RWPE1 (cell line): ENCODE results near the gene AUTS2.
A peak's percentile ranks its signal among the peaks of the same experiment; 100 is the strongest.

Experiments used
- CTCF ChIA-PET: fragments of 350-600 bp; sonication (Branson Sonifier 250); formaldehyde crosslinking; extraction: SDS; loops from one replicate; lab custom pipeline; 2021; lab: Yijun Ruan, JAX
- POLR2A ChIA-PET: fragments of 400-600 bp; formaldehyde crosslinking; extraction: SDS; loops from one replicate; lab custom pipeline; 2020; ENCODE audit warnings: antibody characterized with exemption; ENCODE audit not compliant: low non-redundant PET; lab: Yijun Ruan, JAX
- DNase-seq: peaks from one replicate; pipeline ENCODE4 v3.0.0; 2012; ENCODE audit warnings: low spot score
- H3K27ac ChIP-seq: fragments of 450-650 bp; 2 replicates; pipeline ENCODE4 v1.5.1; 2017
- TF ChIP-seq, protein P1 (sequence below): fragments of 450-650 bp; conservative IDR thresholded peaks from 2 replicates; pipeline ENCODE4 v1.5.1; 2017; ENCODE audit warnings: low read depth, mild to moderate bottlenecking

Gene AUTS2

DNA sequence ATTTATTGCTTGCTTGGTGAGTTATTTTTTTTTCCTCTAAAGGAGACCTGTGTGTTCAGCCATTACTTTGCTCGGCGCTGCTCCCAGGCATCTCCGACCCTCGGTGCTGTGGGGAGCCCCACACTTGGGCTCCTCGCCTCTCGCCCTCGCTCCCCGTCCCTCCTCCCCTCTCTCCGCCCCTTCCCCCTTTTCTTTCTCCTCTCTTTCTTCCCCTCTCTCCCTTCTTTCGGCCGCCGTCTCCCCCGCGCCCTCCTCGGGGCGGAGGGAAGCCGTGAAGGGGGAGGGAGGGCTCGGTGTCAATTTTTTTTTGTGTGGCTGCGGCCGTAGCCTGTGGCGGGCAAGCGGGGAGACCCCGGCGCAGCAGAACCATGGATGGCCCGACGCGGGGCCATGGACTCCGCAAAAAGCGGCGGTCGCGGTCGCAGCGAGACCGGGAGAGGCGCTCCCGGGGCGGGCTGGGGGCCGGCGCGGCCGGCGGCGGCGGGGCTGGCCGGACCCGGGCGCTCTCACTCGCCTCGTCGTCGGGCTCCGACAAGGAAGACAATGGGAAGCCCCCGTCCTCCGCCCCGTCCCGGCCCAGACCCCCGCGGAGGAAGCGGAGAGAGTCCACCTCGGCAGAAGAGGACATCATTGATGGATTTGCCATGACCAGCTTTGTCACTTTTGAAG is 1.1 kb downstream of the AUTS2 start:
- H3K27ac ChIP-seq = no peak overlapping the region
- ChIA-PET POLR2A (no interaction called here), CTCF (no interaction called here)
- TF ChIP-seq, protein P1, sequence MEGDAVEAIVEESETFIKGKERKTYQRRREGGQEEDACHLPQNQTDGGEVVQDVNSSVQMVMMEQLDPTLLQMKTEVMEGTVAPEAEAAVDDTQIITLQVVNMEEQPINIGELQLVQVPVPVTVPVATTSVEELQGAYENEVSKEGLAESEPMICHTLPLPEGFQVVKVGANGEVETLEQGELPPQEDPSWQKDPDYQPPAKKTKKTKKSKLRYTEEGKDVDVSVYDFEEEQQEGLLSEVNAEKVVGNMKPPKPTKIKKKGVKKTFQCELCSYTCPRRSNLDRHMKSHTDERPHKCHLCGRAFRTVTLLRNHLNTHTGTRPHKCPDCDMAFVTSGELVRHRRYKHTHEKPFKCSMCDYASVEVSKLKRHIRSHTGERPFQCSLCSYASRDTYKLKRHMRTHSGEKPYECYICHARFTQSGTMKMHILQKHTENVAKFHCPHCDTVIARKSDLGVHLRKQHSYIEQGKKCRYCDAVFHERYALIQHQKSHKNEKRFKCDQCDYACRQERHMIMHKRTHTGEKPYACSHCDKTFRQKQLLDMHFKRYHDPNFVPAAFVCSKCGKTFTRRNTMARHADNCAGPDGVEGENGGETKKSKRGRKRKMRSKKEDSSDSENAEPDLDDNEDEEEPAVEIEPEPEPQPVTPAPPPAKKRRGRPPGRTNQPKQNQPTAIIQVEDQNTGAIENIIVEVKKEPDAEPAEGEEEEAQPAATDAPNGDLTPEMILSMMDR = no peak
- peak; percentile 7 for DNase-seq

DNA sequence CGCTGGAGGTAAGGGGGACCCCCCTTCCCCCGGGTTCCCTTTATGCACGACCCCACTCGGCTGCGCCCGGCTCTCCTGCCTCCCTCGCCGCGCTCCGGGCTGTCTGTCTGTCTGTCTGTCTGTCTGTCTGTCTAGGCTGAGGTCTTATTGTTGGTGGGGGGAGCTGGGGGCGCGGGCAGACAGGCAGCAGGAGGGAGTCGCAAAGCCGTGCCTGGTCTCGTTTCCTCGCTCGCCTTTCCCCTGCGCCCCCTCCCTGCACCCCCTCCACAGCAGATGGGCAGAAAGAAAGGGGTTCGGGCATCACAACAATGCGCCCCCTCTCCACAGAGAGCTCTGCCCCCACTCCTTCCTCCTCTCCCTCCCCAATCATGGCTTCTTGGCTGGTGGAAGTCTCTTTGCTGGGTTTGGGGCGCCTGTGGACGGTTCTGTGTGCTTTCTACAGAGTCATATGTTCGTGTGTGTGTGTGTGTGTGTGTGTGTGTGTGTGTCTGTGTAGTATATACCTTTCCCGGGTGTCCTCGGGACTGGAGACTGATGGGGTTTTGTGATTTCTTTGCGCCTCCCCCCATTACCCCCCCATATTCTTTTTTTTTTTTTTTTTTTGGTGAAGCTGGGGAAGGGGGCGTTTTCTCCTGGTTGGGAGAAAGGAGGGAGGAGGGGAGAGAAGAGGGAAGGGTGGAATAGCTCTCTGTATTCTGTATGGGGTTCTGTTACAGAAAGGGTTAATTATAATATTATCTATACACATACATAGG is 1.9 kb downstream of the AUTS2 start:
- DNase-seq = no peak
- POLR2A ChIA-PET = no interaction called here
- H3K27ac ChIP-seq = no peak overlapping the region
- CTCF ChIA-PET = no interaction called here
- TF ChIP-seq, protein P1 = no peak

DNA sequence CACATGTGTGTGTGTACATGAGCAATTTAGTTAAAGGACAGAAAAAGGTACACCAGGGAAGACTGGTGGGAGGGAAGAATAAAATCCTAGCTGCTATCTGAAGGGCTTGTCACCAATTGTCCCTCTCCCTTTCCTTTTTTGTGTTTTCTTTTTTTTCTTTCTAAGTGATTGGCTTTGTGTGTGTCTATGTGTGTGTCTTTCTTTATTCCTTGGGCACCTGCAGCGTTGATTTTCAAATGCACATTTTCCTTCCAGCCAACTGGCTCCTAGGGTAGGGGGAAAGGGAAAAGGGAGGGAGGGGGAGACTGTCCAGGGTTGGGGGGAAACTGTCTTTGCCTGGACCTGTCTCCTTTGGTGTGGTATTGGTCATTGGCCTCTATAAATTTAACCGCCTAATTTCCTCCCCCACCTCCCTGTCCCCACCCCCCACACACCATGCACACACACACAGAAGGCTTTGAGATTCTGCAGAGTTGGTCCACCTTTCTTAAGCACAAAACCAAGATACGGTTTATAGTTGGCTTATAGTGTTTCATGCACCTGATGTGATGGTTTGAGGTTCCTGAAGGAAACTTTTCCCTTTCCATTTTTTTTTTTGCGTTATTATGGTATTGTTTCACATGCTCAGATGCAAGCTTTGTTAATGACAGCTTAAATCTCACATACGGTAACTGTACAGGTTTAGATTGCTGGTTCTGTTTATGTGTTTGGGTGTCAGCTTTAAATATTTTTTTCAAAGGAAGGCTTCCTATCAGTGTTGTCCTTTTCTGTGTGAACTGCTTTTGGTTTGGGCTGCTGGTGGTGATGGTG is 2.6 kb downstream of the AUTS2 start:
- no peak overlapping the region for H3K27ac ChIP-seq
- CTCF ChIA-PET = no interaction called here
- POLR2A ChIA-PET = no interaction called here
- no peak for DNase-seq
- TF ChIP-seq, protein P1 = no peak

DNA sequence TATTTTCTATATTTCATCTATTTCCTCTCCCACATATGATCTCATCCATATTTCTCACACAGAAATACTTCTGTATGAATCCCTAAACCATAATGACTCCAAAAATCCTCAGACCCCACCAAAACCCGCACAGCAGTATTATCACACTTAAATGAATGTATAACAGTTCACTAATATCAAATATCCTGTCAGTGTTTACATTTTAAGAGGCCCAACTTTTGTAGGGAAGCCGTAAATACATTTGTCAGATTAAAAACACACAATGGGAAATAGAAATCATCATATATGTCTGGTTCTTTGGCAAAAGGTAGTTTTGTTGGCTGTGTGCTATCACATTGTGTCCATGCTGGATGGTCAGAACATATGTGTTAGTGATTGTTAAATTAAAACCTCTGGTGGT is 4.2 kb downstream of the AUTS2 start:
- ChIA-PET POLR2A (no interaction called here), CTCF (no interaction called here)
- no peak for DNase-seq
- TF ChIP-seq, protein P1 = no peak
- no peak overlapping the region for H3K27ac ChIP-seq

DNA sequence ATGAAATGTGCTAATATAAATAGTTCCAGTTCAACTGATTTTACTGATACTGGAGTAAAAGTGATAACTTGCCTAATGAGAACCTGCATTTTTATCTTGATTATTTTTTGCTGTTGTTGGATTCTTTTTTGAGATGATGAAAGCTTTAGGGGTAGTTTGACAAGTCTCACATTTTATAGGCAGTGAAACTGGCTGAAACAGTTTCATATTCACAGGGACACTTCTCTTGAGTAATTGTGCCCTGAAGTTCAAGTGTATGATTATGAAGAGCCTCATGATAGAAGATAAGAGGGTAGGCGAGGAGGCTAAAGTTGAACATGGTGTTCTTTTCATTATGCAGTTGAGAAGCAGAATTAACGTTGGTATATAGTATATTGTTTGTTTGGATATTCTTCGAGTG is 5.1 kb downstream of the AUTS2 start:
- H3K27ac ChIP-seq = no peak overlapping the region
- DNase-seq = no peak
- CTCF ChIA-PET = no interaction called here
- POLR2A ChIA-PET = no interaction called here
- TF ChIP-seq, protein P1 = no peak

DNA sequence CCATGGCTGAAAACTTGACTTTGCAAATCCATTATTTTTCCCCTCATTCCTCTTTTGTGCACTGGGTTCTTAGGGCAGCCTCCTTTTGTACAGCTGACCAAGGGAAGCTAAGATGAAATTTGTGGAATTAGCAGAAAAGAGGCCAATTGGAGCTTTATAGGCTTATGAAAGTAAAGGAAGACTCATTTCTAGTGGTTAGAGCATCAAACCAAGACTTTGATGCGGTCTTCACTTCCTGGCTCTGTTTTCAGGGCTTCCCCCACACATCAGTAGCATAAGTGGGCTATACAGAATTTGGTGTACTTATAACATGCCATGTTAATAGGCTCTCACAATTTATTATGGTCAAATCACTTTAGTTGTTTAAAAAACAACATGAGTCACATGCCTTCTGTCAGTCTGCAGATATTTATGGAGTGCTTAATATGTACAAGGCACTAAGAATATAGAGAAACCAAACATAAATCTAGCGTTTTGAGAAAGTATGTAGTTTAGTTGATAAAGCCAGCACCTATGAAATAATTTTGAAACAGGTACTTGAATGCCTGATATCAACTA is 5.7 kb downstream of the AUTS2 start:
- TF ChIP-seq, protein P1 = no peak
- no peak overlapping the region for H3K27ac ChIP-seq
- CTCF ChIA-PET = no interaction called here
- POLR2A ChIA-PET = no interaction called here
- DNase-seq = no peak
